HG03103 (cell line): Measurements from ENCODE around the gene LAMC3.

Source experiments
- ATAC-seq: cut with Tn5 transposase; IDR thresholded peaks from one replicate; pipeline ENCODE4 v1.9.1; 2021; ENCODE audit warnings: low read depth; ENCODE audit not compliant: unreplicated experiment

The LAMC3 gene

DNA sequence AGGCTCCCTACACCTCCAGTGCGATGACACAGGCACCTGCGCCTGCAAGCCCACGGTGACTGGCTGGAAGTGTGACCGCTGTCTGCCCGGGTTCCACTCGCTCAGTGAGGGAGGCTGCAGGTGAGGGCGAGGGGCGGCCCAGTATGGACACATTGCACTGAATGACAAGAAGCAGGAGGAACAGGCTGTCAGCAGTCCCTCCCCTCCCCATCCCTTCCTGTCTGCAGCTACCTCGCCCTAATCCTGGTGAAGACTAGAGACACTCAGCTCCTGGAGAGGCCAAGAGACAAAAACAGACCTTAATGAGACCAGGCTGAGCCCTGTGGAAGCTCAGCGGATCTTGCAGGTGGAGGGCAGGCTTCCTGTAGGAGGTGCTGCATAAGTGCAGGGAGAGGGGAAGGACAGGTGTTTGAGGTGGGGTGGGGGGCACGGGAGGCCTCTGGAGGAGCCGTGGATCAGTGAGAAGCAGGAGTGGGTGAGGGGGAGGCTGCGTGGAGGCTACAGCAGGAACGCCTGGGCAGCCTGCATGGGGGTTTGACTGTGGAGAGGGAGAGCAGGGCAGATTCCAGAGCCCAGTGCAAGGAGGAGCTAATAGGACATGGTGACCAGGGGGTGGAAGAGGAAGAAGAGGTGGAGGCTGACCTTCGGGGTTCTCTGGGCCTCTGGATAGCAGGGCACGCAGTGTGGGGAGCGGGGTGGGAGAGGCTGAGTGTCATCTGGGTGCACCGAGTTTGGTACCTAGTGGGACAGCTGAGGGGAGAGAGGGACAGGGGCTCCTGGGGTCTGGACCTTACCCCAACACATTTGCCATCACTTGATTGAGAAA, 30.4 kb downstream of the LAMC3 start:
- ATAC-seq = no peak

DNA sequence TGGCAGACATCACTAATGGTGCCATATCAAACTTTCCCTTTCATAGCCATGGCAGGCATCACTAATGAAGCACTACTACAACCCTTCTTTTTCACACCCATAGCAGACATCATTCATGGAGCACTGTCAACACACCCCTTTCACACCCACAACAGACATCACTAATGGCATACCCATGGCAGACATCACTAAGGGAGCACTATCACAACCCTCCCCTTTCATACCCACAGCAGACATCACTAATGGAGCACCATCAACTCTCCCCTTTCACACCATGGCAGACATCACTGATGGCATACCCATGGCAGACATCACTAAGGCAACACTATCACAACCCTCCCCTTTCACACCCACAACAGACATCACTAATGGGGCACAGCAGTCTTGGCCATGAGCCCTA, 33.7 kb downstream of the LAMC3 start:
- ATAC-seq = no peak

DNA sequence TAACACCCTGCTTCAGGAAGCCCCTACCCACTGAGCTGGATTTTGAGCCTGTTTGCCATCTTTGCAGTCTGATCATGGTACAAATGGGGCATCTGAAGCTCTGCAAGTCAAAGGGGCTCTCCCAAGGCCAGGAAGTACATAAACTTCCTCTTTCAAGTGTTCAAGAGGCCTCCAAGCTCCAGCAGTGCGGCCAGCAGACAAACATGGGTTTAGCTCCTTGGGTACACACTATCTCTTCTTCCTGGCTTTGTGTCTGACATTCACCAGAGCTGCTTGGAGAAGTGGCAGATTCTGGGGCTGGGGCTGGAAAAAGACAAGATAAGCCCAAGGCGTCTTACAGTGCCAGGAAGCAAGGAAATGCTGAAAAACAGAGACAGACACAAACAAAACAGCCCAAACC, 34.1 kb downstream of the LAMC3 start:
- no peak for ATAC-seq

DNA sequence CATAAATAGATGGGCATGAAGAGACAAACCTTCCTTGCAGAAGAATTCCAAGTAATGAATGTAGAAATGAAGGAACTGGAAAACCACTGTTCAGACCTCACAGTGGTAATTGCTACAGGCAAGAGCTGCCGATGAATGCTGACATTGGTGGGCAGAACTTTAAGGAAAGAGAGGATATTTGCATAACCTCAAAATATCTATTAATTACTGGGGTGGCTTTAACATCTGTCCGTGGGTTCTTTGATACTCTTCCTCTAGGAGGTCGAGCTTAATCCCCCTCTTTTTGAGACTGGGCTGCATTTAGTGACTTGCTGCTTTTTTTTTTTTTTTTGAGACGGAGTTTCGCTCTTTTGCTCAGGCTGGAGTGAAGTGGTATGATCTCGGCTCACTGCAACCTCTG, 34.7 kb downstream of the LAMC3 start:
- ATAC-seq = no peak

DNA sequence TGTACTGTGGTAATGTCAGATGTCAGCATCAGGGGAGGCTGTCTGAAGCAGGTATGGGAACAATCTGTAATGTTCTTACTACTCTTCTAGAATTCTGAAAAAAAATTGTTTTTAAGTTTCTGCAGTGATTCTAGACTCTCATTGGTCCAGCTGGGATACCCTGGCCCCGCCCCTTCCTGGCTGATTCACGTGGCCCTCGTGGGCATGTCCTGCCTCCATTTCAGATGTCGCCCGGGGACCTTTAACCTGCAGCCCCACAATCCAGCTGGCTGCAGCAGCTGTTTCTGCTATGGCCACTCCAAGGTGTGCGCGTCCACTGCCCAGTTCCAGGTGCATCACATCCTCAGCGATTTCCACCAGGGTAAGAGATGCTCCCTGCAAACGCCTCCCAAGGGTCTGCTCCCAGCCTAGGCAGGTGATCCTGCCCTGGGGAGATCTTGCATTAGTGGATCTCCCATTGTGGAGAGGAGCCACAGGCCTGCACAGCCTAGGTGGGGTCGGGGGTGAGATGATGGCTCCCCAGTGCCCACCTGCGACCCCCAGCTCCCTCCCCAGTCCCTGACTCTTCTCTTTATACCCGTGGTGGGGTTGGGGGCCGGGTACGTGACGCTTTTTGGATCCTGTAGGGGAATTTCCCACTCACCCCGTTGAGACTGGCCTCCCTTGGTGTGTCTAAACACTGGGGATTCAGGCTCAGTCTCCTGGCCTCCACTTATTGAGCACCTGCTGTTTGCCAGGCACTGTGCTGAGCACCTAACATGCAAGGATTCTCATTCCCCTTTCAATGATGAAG, 36.5 kb downstream of the LAMC3 start:
- no peak for ATAC-seq

DNA sequence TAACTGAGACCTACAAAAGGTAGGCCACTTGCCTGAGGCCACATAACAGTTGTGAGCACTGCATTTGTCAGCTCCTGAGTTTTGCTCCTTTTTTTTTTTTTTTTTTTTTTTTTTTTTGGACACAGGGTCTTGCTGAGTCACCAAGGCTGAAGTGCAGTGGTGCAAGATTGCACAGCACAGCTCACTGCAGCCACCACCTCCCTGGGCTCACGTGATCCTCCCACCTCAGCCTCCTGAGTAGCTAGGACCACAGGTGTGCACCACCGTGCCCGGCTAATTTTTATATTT, 37.1 kb downstream of the LAMC3 start:
- ATAC-seq = no peak

DNA sequence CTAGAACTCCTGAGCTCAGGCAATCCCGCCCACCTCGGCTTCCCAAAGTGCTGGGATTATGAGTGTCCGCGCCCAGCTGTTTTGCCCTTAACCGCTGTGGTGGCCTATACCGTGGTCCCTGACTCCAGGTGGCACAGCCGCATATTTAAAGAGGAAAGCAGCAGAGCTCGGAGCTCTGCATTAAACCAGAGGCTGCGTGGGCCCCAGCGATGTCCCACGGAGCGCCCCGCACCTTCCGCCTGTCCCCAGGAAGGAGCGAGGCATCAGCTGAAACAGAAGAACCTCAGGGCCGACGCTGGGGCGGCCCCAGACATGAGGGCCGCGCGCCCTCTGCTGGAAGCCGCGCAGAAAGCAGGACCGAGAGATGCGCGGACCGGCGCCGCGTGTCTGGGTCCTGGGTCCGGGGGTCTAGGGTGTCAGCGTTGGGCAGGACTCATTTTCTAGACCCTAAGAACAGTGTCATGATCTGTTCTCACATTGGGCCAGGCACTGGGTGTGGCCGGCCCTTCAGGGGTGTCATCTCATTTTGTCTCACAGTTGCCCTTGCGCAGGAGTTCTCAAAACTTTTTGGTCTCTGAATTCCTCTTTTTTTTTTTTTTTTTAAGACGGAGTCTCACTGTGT, 37.7 kb downstream of the LAMC3 start:
- no peak for ATAC-seq

DNA sequence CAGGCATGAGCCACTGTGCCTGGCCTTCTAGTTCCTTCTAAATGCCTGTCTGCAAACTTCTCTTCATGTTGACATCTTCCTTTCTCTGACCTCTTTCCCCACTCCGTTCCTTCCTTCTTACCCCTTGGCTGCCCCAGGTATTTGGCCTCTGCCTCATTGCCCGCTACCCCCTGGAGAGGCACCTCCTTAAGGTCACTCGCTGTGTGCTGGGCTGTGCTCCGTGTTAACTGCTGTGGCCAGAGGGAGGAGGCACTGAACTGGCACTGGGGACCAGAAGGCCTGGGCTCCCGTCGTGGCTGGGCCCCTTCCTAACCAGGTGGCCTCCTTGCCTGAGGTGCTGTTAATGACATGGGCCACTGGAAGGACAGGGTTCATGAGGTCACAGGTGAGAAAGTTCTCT, 39.4 kb downstream of the LAMC3 start:
- no peak for ATAC-seq

DNA sequence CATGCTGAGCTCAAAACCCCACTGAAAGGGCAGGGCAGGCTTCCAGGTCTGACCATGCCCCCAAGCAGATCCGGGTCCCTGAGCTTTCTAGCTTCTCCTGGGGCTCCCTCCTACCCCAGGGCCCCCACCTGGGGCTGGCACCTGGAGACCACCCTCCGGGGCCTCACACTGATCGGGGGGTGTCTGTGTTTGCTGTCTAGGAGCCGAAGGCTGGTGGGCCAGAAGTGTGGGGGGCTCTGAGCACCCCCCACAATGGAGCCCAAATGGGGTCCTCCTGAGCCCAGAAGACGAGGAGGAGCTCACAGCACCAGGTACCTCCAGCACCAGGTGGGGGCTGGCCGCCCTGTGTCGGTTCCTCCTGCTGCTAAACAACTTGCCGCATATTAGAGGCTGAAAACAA, 39.8 kb downstream of the LAMC3 start:
- no peak for ATAC-seq

DNA sequence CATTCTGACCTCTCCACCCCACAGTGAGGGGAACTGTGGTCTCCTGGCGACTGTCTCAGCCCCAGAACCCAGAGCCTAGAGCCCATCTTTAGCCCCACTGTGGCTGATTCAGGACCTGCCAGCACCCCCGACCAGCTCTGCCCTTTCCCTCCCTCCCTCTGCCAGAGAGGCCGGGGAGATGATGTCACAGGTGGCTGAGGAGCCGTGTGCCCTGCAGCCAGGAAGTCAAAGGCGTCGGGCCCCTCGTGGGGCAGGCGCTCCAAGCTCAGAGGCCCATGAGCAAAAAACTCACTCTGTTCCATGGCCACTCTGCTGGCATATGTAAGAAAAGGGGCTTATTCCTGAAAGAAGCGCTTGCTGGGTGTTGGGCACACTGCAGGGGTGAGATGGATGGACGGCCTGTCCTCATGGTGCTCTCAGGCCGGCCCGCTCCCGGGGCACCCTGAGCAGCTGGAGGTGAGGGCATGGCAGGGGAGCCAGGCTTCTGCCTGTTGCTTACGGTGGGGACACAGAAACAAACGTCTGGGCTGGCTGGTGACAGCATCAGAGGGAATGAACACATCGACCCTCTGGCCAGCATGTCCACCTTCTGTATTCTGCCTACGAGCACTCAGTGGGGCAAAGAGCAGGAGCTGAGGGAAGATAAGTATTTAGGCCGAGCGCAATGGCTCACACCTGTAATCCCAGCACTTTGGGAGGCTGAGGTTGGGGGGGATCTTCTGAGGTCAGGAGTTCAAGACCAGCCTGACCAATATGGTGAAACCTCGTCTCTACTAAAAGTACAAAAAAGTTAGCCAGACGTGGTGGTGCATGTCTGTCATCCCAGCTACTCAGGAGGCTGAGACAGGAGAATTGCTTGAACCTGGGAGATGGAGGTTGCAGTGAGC, 41.1 kb downstream of the LAMC3 start:
- no peak for ATAC-seq

DNA sequence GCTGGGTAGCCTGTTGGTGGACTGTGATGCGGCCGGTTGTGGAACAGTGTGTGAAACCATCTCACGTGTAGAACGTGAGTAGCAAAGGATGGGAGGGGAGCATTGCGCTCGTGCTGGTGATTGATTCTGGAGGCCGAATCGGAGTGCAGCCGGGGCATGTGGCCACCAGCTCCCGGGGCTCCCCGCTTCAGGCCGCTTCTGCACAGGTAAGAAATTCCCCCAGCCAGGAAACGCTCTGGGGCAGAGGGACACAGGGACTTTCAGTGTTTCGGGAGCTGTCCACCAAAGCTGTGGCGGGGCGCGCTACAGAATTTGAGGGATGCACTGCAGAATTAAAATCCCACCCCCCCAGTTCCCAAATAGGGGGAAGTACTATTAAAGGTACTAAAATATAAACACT, 41.9 kb downstream of the LAMC3 start:
- no peak for ATAC-seq

DNA sequence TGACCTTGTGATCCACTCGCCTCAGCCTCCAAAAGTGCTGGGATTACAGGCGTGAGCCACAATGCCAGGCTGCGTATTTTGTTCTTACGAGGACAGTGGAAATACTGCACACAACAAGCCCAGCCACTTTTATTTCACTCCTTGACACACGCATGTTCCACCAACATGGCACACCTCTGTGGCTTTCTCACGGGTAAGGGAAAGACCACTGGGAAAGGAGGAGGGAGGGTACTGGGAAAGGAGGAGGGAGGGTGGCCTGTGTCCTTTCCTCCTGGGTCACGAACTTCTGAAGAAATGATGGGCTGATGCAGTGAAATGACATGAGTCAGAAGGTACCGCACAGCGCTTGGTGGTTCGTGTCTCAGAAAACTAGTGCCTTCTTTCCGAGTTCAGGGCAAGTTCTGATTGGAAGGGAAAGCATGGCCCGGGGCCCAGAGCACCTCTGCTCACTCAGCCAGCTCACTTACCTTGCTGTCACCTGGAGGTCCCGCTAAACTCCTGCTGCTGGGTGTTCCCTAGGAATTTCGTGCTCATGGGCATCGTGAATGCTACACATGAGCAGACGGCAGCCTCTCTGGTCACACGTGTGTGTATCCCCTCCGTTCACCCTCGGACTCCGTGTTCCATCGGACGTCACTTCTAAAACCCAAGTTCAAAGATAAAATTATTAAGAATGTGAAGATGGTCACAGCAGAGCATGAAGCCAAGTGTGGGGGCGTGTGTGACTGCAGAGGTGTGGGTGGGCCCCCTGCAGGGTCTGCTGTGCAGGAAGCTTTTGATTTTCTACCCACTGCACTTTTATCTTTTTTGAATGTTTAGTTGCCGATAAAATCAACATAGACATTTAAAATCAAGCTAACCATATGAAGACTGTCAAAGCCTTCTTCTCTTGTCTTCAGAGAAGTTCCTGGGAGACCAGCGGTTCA, 42.9 kb downstream of the LAMC3 start:
- ATAC-seq = no peak

DNA sequence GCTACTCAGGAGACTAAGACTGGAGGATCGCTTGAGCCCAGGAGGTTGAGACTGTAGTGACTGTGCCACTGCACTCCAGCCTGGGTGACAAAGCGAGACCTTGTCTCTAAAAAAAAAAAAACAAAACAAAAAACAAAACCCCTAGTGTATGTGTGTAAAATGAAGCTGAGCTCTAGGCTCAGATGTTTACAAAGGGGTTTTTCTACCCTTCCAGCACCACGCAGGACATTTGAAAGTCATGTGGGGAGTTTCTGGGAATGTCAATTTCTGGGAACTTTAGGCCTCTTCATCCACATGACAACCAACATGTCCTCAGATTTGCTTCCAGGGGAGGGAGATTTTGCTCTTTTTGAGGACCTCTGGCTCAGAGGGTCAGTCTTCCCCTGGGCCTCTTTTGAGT, 44.9 kb downstream of the LAMC3 start:
- no peak for ATAC-seq

DNA sequence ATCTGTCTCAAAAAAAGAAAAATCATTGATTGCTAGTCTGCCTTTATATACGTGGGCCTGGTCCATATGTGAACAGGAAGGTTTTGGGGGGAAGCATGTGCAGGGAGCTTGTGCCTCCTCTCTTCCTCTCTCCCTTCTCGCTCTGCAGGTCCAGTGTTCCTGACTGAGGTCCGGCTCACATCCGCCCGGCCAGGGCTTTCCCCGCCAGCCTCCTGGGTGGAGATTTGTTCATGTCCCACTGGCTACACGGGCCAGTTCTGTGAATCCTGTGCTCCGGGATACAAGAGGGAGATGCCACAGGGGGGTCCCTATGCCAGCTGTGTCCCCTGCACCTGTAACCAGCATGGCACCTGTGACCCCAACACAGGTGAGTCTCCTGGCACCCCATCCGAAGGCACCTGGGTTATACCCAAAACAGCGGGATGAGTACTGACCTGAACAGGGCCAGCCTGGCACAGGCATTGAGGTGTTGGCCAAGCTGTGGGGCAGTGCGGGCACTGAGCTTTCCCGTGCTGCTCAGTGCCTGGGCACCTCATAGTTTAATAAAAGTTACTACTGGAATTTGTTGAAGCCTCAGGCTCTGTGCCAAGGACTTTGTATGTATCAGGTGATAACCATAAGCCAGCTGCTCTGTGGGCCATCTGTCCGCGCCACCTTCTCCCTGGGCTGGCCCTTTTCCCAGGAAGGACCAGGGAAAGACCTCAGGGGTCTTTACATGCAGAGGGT, 48.0 kb downstream of the LAMC3 start:
- no peak for ATAC-seq

DNA sequence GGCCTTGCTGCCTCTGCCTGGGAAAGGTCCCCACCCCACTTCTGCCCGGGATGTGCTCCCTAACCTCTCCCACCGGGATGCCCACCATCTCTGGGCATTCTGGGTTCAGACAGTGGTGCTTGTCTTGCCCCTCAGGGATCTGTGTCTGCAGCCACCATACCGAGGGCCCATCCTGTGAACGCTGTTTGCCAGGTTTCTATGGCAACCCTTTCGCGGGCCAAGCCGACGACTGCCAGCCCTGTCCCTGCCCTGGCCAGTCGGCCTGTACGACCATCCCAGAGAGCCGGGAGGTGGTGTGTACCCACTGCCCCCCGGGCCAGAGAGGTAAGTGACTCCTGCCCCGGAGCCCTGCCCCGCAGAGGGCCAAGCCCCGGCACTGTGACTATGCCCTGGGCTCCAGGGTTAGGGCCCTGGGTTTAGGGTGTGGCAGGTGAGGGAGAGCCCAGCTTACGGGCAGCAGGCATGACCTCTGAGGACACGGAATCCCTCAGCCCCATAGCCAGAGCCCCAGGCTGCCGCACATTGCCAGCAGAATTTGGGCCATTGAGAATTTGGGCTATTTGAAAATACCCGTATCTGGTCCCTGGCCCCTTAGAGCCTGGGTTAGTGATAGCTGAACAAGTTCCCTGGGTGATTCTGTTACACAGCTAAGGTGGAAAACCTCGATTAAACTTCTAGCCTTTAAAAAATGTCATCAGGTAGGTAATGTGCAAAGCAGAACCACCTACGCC, 52.1 kb downstream of the LAMC3 start:
- ATAC-seq = no peak

DNA sequence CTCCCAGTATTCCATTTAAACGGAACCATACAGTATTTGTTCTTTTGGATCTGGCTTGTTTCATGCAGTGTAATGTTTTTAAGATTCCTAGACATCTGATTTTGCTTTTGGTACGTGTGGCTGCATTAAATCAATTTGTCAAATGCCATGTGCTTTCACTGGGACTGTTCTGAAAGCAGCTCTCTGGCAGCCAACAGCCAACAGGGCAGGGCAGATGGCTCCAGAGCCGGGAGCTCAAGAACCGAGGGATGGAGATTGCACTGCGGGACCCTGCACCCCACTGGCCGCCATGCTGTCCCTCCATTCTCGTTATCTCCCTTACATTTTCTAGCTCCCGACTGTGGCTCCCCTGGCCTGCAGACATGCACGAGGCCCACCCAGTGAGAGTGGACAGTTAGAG, 54.0 kb downstream of the LAMC3 start:
- ATAC-seq = no peak

DNA sequence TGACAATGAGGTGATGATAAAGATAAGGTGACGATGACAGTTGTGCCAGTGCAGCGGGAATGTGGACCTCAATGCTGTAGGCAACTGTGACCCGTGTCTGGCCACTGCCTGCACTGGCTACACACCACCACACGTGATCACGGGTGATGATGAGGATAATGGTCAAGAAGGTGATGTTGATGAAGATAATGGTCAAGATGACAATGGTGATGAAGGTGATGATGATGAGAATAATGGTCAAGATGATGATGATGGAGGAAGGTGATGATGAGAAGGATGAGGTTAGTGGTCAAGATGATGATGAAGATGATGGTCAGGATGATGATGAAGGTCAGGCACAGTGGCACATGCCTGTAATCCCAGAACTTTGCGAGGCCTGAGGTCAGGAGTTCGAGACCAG, 56.6 kb downstream of the LAMC3 start:
- ATAC-seq = no peak

DNA sequence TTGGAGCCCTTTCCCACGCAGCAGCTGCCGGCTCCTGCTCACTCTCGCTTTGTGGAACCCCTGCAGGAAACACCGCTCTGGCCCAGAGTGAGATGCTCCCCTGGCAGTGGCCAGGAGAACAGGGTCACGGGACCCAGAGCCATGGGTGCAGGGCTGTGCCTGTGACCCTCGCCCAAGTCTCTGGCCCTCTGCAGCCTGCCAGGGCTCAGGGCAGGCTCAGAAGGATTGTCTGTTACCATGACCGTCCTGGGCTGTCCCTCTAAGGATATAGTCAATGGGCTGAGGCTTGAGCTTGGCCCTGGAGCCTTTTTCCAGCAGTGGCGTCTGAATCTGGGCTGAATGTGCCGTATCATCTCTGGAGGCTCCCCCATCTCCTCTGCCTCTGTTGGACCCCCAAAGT, 58.7 kb downstream of the LAMC3 start:
- no peak for ATAC-seq
